ENCODE results near the gene BST1.

DNA sequence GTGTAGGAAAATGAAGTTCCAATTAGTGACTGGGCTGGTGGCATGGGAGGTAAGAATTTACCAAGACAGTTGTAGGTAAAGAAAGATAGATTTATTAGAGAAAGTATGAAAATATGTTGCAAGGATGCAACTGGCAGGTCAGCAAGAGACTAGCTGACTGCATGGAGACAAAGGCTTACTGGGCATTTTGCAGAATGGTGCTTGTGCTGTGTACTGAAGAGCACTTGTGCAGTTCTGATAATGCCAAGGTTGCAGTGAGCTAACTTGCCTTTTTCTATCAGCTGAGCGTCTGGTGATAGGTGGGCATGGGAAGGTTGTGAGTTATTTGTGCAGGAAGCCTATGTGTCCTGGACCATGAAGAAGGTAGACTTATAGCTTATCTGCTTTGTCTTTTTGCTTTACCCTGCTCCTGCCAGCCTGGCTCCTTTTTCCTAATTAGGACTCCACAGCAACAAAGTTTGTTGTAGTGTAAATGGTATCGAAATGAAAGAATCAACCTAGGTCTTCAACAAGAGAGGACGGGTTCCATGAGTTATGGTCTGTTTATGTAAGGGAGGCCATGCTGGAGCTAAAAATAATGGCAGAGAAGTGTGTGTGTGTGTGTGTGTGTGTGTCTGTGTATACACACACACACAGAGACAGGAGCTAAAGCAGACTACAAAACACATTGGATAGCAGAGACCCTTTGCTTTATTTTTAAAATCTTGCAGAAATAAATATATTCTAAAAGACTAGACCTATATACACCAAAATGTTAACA lies 15.0 kb downstream of the BST1 start:
- TF ChIP-seq FOXM1 (IDR thresholded peaks at IDR 0.05; ENCODE audit: low read depth) (no peak), MXI1 (IDR thresholded peaks at IDR 0.05; ENCODE audit: low read depth, low read length) (no peak), RCOR1 (IDR thresholded peaks at IDR 0.05; ENCODE audit: low read length) (no peak)
- TF ChIP-seq, protein P1, sequence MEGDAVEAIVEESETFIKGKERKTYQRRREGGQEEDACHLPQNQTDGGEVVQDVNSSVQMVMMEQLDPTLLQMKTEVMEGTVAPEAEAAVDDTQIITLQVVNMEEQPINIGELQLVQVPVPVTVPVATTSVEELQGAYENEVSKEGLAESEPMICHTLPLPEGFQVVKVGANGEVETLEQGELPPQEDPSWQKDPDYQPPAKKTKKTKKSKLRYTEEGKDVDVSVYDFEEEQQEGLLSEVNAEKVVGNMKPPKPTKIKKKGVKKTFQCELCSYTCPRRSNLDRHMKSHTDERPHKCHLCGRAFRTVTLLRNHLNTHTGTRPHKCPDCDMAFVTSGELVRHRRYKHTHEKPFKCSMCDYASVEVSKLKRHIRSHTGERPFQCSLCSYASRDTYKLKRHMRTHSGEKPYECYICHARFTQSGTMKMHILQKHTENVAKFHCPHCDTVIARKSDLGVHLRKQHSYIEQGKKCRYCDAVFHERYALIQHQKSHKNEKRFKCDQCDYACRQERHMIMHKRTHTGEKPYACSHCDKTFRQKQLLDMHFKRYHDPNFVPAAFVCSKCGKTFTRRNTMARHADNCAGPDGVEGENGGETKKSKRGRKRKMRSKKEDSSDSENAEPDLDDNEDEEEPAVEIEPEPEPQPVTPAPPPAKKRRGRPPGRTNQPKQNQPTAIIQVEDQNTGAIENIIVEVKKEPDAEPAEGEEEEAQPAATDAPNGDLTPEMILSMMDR (IDR thresholded peaks at IDR 0.05) = no peak

Data from SK-N-SH (cell line).